ENCODE results near the gene CSRNP2.
"Not testable (repeated sequence)": the region's sequence is repeated elsewhere in the genome, so short reads cannot be mapped to it uniquely, and the experiment has no call there.

DNA sequence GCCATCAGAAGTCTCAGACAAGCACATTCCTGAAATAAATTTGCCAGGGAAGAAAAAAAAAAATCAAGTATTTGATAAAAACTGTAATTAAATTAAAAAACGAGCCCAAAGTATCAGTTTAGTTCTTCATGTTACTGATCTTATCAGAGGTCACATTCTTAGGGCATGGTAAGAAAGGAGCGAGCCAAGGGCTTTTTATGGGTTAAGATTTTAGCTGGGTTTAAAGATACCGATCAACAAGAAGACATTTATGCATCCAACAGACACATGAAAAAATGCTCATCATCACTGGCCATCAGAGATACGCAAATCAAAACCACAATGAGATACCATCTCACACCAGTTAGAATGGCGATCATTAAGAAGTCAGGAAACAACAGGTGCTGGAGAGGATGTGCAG lies 5.0 kb downstream of the CSRNP2 start:
- TF ChIP-seq EZH2phosphoT487 (IDR thresholded peaks at IDR 0.05; ENCODE audit: unreplicated experiment); CREB1 (CRISPR knock-in tag; IDR thresholded peaks at IDR 0.05; ENCODE audit: low read depth); EZH2 (IDR thresholded peaks at IDR 0.05; ENCODE audit: low read depth, unreplicated experiment): not testable (repeated sequence)
- TF ChIP-seq, protein P1, sequence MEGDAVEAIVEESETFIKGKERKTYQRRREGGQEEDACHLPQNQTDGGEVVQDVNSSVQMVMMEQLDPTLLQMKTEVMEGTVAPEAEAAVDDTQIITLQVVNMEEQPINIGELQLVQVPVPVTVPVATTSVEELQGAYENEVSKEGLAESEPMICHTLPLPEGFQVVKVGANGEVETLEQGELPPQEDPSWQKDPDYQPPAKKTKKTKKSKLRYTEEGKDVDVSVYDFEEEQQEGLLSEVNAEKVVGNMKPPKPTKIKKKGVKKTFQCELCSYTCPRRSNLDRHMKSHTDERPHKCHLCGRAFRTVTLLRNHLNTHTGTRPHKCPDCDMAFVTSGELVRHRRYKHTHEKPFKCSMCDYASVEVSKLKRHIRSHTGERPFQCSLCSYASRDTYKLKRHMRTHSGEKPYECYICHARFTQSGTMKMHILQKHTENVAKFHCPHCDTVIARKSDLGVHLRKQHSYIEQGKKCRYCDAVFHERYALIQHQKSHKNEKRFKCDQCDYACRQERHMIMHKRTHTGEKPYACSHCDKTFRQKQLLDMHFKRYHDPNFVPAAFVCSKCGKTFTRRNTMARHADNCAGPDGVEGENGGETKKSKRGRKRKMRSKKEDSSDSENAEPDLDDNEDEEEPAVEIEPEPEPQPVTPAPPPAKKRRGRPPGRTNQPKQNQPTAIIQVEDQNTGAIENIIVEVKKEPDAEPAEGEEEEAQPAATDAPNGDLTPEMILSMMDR (conservative IDR thresholded peaks at IDR 0.05; ENCODE audit: low read depth in 2 of 2), result not testable (repeated sequence)
